Superior temporal gyrus (tissue), 1 donor: ENCODE measurements around the gene CDK5.
"Not testable (repeated sequence)": the region's sequence is repeated elsewhere in the genome, so short reads cannot be mapped to it uniquely, and the experiment has no call there.

Experiments used
- DNase-seq: peaks from one replicate; pipeline ENCODE4 v3.0.0-alpha.2; 2016; ENCODE audit errors: extremely low spot score

The CDK5 gene

GRCh38 chr7:151016942-151017341, 40.8 kb downstream of the CDK5 start:
- no peak for DNase-seq

DNA sequence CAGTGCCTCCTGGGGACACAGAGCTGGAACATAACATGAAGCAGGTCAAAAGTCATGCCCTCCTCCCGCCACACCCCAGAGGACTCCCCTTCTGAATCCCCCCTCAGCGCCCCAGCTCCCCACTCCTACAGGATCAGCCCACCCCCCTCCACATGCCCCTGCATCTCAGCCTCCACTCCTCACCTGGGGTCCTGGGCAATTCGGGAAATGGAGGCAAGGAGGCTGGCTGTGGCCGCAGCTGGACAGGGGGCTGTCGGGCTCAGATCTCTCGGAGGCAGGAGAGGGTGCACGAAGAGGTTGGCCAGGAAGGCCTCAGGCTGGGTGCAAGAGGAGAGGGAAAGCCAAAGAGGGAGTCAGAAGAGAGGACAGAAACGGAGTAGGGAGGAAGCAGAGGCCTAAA, 41.2 kb downstream of the CDK5 start:
- no peak for DNase-seq

GRCh38 chr7:151015967-151016366, 41.7 kb downstream of the CDK5 start:
- no peak for DNase-seq

DNA sequence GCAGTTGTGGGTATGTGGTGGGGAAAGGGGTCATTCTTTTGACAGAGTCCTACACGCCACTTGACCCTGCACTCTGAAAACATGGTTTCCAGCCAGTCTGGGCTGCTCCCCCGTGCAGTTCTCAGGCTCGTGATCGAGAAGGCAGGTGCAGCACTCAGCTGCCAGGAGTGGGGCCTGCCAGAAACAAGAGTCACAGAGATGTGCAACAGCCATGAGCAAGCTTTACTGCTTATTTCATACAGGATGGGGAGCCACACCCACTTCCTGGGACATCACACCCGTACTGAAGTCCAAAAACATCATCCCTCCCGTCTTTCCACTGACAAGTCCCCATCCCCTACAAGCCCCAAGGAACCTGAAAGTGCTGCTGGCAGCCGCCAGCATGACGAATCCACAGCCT, 42.7 kb downstream of the CDK5 start:
- no peak for DNase-seq

DNA sequence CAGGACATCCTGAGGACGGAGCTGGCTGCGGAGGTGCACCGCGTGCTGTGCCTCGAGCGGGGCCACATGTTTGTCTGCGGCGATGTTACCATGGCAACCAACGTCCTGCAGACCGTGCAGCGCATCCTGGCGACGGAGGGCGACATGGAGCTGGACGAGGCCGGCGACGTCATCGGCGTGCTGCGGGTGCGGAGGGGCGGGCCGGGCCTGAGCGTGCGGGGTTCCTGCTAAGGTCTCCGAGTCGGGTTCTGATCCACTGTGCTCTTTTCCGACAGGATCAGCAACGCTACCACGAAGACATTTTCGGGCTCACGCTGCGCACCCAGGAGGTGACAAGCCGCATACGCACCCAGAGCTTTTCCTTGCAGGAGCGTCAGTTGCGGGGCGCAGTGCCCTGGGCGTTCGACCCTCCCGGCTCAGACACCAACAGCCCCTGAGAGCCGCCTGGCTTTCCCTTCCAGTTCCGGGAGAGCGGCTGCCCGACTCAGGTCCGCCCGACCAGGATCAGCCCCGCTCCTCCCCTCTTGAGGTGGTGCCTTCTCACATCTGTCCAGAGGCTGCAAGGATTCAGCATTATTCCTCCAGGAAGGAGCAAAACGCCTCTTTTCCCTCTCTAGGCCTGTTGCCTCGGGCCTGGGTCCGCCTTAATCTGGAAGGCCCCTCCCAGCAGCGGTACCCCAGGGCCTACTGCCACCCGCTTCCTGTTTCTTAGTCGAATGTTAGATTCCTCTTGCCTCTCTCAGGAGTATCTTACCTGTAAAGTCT, 43.8 kb downstream of the CDK5 start:
- peak; percentile 67 for DNase-seq

- no peak for DNase-seq
Measured at GRCh38 chr7:151013356-151013732, 44.4 kb downstream of the CDK5 start.

- DNase-seq = no peak
Measured at GRCh38 chr7:151012911-151013347, 44.8 kb downstream of the CDK5 start.

- DNase-seq = no peak
Measured at GRCh38 chr7:151012031-151012692, 45.5 kb downstream of the CDK5 start.

GRCh38 chr7:151011616-151012015, 46.1 kb downstream of the CDK5 start:
- not testable (repeated sequence) for DNase-seq

GRCh38 chr7:151011097-151011409, 46.6 kb downstream of the CDK5 start:
- DNase-seq = no peak

DNA sequence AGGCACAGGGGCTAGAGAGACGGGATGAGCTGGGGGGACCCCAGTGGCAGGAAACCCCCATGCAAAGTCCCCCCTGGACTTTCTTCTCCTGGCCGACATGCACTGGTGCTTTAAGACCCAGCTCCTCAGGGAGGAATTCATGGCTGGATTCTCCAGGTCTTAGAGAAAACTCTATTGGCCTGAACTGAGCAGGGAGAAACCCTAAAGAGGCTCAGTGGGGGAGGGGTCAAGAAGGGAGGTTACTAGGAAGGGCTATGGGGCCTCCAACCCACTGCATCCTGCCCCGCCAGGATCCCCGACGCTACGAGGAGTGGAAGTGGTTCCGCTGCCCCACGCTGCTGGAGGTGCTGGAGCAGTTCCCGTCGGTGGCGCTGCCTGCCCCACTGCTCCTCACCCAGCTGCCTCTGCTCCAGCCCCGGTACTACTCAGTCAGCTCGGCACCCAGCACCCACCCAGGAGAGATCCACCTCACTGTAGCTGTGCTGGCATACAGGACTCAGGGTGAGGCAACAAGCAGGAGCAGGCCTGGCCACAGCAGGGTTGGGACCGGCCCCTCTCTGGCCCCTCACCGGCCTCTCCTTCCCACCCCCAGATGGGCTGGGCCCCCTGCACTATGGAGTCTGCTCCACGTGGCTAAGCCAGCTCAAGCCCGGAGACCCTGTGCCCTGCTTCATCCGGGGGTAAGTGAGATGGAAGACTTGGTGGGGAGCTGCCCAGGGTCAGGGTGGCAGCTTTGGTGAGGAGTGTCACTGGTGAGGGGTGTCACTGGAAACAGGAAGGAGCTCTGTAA, 47.2 kb downstream of the CDK5 start:
- no peak for DNase-seq

- no peak for DNase-seq
Measured at GRCh38 chr7:151010037-151010306, 47.7 kb downstream of the CDK5 start.

- no peak for DNase-seq
Measured at GRCh38 chr7:151009327-151010036, 48.2 kb downstream of the CDK5 start.

DNA sequence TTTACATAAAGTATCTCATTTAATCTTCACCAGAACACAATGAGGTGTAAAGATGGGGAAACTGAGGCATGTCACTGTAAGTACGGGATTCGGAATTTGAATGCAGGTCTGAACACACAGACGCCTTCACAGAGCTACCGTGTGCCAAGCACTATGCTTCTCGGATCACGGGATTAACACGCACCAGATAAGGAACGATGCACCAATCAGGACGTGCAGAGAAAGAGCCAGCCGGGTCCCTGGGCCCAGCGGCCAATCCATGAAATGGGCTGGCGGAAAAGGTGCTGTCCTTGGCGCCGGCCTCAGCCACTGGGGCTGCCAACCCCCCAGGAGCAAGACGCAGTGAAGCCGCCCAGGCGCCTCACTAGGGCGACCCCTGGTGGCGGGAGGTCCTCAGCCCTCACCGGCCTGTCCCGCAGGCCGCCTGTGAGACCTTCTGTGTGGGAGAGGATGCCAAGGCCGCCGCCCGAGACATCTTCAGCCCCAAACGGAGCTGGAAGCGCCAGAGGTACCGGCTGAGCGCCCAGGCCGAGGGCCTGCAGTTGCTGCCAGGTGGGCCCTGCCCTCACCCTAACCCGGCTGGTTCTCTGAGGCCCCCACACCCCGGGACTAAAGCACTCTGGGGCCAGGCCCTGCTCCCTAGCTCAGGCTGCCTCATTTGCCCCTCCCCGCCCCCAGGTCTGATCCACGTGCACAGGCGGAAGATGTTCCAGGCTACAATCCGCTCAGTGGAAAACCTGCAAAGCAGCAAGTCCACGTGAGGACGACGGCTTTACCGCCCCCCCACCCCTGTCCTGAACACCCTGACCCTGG, 49.0 kb downstream of the CDK5 start:
- no peak for DNase-seq

DNA sequence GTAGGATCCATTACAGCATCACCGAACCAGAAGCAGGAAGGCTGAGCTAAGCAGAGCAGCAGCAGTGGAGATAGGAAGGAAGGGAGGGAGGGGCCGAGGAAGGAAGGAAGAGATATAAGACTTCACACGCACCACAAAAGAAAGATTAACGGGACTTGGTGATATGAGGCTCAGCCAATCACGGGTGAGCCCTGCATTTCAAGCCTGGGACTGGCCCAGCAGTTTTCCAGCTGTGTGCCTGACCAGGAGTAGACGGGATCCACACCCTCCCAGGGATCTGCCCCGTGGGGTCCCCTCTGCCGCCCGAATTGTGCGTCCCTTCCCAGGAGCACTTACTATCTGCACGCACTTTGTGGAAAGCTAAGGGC, 49.6 kb downstream of the CDK5 start:
- no peak for DNase-seq

GRCh38 chr7:151007469-151007898, 50.2 kb downstream of the CDK5 start:
- DNase-seq = no peak

DNA sequence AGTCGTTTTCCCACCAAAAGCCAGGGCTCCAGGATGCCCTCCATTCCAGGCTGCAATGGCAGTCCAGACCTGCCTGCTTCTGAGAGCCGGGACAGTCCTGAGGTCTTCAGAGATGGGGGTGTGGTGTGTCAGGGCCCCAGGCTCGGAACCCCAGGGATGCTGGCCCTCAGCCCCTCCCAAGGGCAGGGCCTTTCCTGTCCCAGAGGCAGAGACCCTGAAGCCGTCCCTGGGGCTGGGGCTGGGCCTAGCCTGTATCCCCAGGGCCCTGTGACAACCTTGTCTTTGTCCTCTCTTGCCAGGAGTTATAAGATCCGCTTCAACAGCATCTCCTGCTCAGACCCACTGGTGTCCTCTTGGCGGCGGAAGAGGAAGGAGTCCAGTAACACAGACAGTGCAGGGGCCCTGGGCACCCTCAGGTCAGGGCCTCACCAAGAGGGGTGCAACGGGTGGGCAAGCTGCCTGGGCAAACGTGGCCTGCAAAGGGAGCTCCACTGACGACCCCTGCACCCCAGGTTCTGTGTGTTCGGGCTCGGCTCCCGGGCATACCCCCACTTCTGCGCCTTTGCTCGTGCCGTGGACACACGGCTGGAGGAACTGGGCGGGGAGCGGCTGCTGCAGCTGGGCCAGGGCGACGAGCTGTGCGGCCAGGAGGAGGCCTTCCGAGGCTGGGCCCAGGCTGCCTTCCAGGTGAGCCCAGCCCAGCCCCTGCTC, 51.0 kb downstream of the CDK5 start:
- no peak for DNase-seq

DNA sequence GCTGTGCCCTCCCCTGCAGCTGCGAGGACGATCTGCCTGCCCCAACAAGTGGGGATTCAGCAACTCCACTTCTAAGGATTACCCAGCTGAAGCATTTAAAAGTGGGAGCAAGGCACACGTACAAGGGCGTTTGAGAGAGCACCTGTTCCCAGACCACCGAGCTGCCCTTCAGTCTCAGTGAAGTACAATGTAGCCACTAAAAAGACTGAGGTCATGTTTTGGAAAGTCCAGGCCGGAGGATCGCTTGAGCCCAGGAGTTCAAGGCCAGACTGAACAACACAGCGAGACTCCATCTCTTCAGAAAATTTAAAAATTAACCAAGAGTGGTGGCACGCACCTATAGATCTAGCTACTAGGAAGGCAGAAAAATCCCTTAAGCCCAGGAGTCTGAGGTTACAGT, 52.1 kb downstream of the CDK5 start:
- DNase-seq = no peak
